SK-N-SH treated with all-trans-retinoic acid at 6 μM for 48 hours (cell line): ENCODE data around the gene UBXN1.
A peak's percentile ranks its signal among the peaks of the same experiment; 100 is the strongest.

Experiments
- ATAC-seq: fragments of 200-7000 bp; cut with Tn5 transposase; 3 replicates; pipeline ENCODE4 v1.9.1; 2020; ENCODE audit warnings: mild to moderate bottlenecking, moderate library complexity
- ARNTL ChIP-seq: fragments of 450-650 bp; formaldehyde crosslinking; IDR thresholded peaks from 2 replicates; pipeline ENCODE4 v1.5.0; 2020; ENCODE audit warnings: low read depth, mild to moderate bottlenecking, moderate library complexity, borderline replicate concordance
- BACH2 ChIP-seq: fragments of 250-450 bp; sonication (Bioruptor Pico); IDR thresholded peaks from 2 replicates; pipeline ENCODE4 v1.9.0; 2021; ENCODE audit warnings: mild to moderate bottlenecking, borderline replicate concordance
- CSDC2 ChIP-seq: fragments of 250-450 bp; sonication (Bioruptor Pico); IDR thresholded peaks from 2 replicates; pipeline ENCODE4 v1.5.0; 2020; ENCODE audit warnings: mild to moderate bottlenecking, moderate library complexity
- ESRRG ChIP-seq: fragments of 250-450 bp; sonication (Bioruptor Pico); IDR thresholded peaks from 2 replicates; pipeline ENCODE4 v1.6.1; 2021; ENCODE audit warnings: mild to moderate bottlenecking
- GLIS3 ChIP-seq: fragments of 250-450 bp; sonication (Bioruptor Pico); IDR thresholded peaks from 2 replicates; pipeline ENCODE4 v1.5.0; 2020; ENCODE audit warnings: mild to moderate bottlenecking, moderate library complexity
- ISL1 ChIP-seq: fragments of 250-450 bp; sonication (Bioruptor Pico); IDR thresholded peaks from 2 replicates; pipeline ENCODE4 v2.1.2; 2022; ENCODE audit warnings: mild to moderate bottlenecking, moderate library complexity
- OSR1 ChIP-seq: fragments of 250-450 bp; sonication (Bioruptor Pico); IDR thresholded peaks from 2 replicates; pipeline ENCODE4 v1.8.0; 2022; ENCODE audit warnings: moderate library complexity, mild to moderate bottlenecking, inconsistent platforms
- PPARA ChIP-seq: fragments of 250-450 bp; sonication (Bioruptor Pico); IDR thresholded peaks from 2 replicates; pipeline ENCODE4 v1.5.0; 2020; ENCODE audit warnings: mild to moderate bottlenecking, borderline replicate concordance
- RARB ChIP-seq: fragments of 250-450 bp; sonication (Bioruptor Pico); IDR thresholded peaks from 2 replicates; pipeline ENCODE4 v1.8.0; 2021; ENCODE audit warnings: mild to moderate bottlenecking, moderate library complexity
- TCF4 ChIP-seq: fragments of 250-450 bp; sonication (Bioruptor Pico); IDR thresholded peaks from 2 replicates; pipeline ENCODE4 v1.8.0; 2021; ENCODE audit warnings: mild to moderate bottlenecking, moderate library complexity, borderline replicate concordance
- TOX ChIP-seq: fragments of 250-450 bp; sonication (Bioruptor Pico); IDR thresholded peaks from 2 replicates; pipeline ENCODE4 v1.8.0; 2021; ENCODE audit warnings: mild to moderate bottlenecking, moderate library complexity, borderline replicate concordance
- ZC3H10 ChIP-seq: fragments of 250-450 bp; sonication (Bioruptor Pico); IDR thresholded peaks from 2 replicates; pipeline ENCODE4 v1.5.1; 2021; ENCODE audit warnings: mild to moderate bottlenecking, moderate library complexity
- ZFP3 ChIP-seq: fragments of 250-450 bp; sonication (Bioruptor Pico); IDR thresholded peaks from 2 replicates; pipeline ENCODE4 v1.5.0; 2020; ENCODE audit warnings: mild to moderate bottlenecking, moderate library complexity
- ZFP30 ChIP-seq: fragments of 450-650 bp; formaldehyde crosslinking; IDR thresholded peaks from 2 replicates; pipeline ENCODE4 v1.5.0; 2022; ENCODE audit warnings: mild to moderate bottlenecking, moderate library complexity
- ZNF565 ChIP-seq: fragments of 450-650 bp; formaldehyde crosslinking; conservative IDR thresholded peaks from 2 replicates; pipeline ENCODE4 v1.5.0; 2020; ENCODE audit warnings: low read depth, mild to moderate bottlenecking, moderate library complexity
- ZNF8 ChIP-seq: fragments of 450-650 bp; formaldehyde crosslinking; IDR thresholded peaks from 2 replicates; pipeline ENCODE4 v1.5.0; 2020; ENCODE audit warnings: mild to moderate bottlenecking, moderate library complexity
- TF ChIP-seq, protein P1 (sequence below): fragments of 250-450 bp; sonication (Bioruptor Pico); IDR thresholded peaks from 2 replicates; pipeline ENCODE4 v1.8.0; 2020; ENCODE audit warnings: mild to moderate bottlenecking, moderate library complexity, borderline replicate concordance
- TF ChIP-seq, protein P2 (sequence below): fragments of 250-450 bp; sonication (Bioruptor Pico); IDR thresholded peaks from 2 replicates; pipeline ENCODE4 v1.5.0; 2020; ENCODE audit warnings: mild to moderate bottlenecking, moderate library complexity
- TF ChIP-seq, protein P3 (sequence below): fragments of 250-450 bp; sonication (Bioruptor Pico); IDR thresholded peaks from 2 replicates; pipeline ENCODE4 v1.5.1; 2020; ENCODE audit warnings: low read depth, mild to moderate bottlenecking, moderate library complexity
- TF ChIP-seq, protein P4 (sequence below): fragments of 250-450 bp; sonication (Bioruptor Pico); IDR thresholded peaks from 2 replicates; pipeline ENCODE4 v1.5.1; 2021; ENCODE audit warnings: mild to moderate bottlenecking, moderate library complexity

UBXN1 gene

DNA sequence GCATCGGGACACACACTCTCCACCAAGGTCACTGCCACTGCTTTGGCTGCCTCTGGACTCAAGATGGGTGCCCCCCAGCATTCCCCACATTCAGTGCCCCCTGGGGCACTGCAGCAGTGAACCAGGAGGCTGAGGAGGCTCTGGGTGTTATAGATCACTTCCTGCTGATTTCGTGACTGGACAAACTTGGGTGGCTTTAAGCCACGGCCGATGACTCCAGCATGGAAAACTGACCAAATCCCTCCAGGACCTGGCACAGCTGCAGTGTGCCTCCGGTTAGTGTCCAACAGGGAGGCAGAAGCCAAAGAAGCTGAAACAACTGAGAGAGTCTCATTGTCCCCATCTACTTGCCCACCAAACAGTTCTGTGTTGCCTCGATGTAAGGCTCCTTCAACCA, 31.3 kb downstream of the UBXN1 start:
- TF ChIP-seq ZFP30 (CRISPR knock-in tag): no peak
- TF ChIP-seq ARNTL: no peak
- no peak for TF ChIP-seq ESRRG (CRISPR knock-in tag)
- no peak for ATAC-seq

DNA sequence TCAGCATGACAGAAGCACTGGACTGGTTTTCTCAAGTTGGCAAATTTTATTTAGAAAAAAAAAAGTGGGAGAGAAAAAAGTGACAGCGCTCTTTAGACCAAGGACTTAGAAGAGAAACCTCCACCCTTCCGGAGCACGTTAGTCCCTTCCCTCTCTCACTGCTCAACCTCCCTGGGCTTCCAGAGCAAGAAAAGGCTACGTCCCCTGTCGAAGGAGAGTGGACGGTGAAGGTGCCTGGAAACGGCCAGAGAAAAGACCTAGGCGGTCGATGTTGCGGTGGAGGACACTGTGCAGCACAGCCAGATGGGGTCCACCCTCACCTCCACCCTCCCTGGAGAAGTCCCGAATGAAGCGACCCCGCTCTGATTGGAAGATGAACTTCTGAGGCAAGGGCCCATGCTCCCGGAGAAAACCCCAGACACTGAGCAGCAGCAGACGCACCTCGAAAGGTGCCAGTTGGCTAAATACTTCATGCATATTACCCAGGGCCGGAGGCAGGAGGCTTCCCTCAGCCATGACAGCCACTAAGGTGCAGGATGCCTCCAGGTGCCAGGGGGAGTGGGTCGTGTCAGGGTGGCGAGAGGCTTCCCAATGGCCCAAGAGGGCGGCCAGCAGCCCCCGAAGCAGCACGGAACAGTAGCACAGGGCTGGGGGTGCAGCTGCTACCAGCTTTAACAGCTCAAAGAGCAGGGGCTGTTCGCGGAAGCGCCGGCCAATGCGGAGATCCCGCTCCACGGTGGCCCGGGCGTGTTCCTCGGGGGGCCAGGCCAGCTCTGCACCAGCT, 31.9 kb downstream of the UBXN1 start:
- no peak for TF ChIP-seq PPARA (CRISPR knock-in tag)
- no peak for TF ChIP-seq ESRRG (CRISPR knock-in tag)
- TF ChIP-seq, protein P1, sequence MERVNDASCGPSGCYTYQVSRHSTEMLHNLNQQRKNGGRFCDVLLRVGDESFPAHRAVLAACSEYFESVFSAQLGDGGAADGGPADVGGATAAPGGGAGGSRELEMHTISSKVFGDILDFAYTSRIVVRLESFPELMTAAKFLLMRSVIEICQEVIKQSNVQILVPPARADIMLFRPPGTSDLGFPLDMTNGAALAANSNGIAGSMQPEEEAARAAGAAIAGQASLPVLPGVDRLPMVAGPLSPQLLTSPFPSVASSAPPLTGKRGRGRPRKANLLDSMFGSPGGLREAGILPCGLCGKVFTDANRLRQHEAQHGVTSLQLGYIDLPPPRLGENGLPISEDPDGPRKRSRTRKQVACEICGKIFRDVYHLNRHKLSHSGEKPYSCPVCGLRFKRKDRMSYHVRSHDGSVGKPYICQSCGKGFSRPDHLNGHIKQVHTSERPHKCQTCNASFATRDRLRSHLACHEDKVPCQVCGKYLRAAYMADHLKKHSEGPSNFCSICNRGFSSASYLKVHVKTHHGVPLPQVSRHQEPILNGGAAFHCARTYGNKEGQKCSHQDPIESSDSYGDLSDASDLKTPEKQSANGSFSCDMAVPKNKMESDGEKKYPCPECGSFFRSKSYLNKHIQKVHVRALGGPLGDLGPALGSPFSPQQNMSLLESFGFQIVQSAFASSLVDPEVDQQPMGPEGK (CRISPR knock-in tag): no peak
- TF ChIP-seq RARB (CRISPR knock-in tag): no peak
- no peak for TF ChIP-seq ISL1
- no peak for TF ChIP-seq ZNF8
- no peak for TF ChIP-seq ZNF565 (CRISPR knock-in tag)
- no peak for TF ChIP-seq CSDC2 (CRISPR knock-in tag)
- no peak for TF ChIP-seq TOX (CRISPR knock-in tag)
- TF ChIP-seq, protein P2, sequence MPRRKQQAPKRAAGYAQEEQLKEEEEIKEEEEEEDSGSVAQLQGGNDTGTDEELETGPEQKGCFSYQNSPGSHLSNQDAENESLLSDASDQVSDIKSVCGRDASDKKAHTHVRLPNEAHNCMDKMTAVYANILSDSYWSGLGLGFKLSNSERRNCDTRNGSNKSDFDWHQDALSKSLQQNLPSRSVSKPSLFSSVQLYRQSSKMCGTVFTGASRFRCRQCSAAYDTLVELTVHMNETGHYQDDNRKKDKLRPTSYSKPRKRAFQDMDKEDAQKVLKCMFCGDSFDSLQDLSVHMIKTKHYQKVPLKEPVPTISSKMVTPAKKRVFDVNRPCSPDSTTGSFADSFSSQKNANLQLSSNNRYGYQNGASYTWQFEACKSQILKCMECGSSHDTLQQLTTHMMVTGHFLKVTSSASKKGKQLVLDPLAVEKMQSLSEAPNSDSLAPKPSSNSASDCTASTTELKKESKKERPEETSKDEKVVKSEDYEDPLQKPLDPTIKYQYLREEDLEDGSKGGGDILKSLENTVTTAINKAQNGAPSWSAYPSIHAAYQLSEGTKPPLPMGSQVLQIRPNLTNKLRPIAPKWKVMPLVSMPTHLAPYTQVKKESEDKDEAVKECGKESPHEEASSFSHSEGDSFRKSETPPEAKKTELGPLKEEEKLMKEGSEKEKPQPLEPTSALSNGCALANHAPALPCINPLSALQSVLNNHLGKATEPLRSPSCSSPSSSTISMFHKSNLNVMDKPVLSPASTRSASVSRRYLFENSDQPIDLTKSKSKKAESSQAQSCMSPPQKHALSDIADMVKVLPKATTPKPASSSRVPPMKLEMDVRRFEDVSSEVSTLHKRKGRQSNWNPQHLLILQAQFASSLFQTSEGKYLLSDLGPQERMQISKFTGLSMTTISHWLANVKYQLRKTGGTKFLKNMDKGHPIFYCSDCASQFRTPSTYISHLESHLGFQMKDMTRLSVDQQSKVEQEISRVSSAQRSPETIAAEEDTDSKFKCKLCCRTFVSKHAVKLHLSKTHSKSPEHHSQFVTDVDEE: no peak
- no peak for TF ChIP-seq BACH2 (CRISPR knock-in tag)
- no peak for TF ChIP-seq GLIS3 (CRISPR knock-in tag)
- peak; percentile 9 for ATAC-seq

DNA sequence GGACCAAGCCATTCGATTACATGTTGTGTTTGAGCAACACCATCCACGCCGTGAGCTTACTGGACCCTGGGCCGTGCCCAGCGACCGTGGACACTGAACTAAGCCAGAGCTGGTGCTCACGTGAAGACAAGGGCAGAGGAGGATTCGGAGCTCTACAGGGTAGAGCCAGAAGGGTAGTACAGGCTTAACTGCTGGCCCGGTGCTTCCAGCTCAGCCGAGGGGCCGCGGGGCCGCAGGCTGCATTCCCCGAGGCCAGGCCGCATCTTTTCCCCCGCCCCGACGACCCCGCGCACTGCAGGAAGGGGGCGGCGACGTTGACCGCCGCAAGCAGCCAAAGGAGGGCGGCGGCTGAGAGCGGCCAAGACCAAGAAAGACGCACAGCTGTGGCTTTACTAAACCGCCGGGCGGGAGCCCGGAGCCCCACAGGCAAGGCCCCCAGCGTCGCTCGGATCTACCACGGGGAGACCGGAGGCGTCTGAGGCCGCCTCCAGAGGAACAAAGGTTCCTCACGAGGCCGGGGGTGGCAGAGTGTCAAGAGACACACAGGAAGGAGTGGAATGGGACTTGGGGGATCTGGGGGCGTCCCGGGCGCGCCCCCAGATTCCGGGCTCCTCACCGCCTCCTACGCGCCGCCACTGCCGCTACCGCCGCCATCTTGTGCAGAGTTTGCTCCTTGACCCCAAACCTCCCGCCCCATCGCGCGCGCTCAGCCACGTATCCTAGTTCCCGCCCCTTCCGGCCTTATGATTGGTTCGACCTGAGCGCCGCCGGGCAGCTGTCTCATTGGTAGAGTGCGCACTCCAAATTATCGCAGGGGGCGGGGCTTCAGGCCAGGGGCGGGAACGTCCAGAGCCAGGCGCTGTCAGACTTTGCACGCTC, 32.7 kb downstream of the UBXN1 start, which contains the start of gene GANAB:
Gene GANAB (minus strand): TSS at position 668 of the 879 bp plus-strand sequence. CDS start 14 bp downstream, at position 654.
- TF ChIP-seq, protein P3, sequence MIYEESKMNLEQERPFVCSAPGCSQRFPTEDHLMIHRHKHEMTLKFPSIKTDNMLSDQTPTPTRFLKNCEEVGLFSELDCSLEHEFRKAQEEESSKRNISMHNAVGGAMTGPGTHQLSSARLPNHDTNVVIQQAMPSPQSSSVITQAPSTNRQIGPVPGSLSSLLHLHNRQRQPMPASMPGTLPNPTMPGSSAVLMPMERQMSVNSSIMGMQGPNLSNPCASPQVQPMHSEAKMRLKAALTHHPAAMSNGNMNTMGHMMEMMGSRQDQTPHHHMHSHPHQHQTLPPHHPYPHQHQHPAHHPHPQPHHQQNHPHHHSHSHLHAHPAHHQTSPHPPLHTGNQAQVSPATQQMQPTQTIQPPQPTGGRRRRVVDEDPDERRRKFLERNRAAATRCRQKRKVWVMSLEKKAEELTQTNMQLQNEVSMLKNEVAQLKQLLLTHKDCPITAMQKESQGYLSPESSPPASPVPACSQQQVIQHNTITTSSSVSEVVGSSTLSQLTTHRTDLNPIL (CRISPR knock-in tag): no peak
- 0 out of 2 replicates have a peak, but pooled peaks have one; percentile 39 for TF ChIP-seq GLIS3 (CRISPR knock-in tag)
- ATAC-seq: peak; percentile 99

DNA sequence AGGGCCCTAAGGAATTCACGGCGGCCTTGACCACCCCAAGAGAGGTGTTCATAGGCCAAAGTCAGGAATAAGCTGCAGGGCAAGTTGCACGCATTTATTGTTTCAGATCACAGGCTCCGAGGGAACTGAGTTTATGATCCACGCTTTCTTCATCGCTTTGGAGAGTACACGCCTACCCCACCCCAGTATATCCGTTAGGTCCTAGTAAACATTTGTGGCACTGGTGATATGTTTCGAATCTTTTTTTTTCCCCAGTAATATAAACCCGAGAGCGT, 33.3 kb downstream of the UBXN1 start:
- ATAC-seq: peak; percentile 4
- no peak for TF ChIP-seq ZNF8
- TF ChIP-seq ZFP3 (CRISPR knock-in tag): no peak
- no peak for TF ChIP-seq TCF4
- TF ChIP-seq ARNTL: no peak
- TF ChIP-seq ISL1: no peak
- TF ChIP-seq, protein P4, sequence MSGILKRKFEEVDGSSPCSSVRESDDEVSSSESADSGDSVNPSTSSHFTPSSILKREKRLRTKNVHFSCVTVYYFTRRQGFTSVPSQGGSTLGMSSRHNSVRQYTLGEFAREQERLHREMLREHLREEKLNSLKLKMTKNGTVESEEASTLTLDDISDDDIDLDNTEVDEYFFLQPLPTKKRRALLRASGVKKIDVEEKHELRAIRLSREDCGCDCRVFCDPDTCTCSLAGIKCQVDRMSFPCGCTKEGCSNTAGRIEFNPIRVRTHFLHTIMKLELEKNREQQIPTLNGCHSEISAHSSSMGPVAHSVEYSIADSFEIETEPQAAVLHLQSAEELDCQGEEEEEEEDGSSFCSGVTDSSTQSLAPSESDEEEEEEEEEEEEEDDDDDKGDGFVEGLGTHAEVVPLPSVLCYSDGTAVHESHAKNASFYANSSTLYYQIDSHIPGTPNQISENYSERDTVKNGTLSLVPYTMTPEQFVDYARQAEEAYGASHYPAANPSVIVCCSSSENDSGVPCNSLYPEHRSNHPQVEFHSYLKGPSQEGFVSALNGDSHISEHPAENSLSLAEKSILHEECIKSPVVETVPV (CRISPR knock-in tag): no peak
- no peak for TF ChIP-seq ZC3H10
- TF ChIP-seq CSDC2 (CRISPR knock-in tag): no peak
- TF ChIP-seq GLIS3 (CRISPR knock-in tag): no peak
- no peak for TF ChIP-seq OSR1
- no peak for TF ChIP-seq RARB (CRISPR knock-in tag)
